SJCRH30 (cell line): ENCODE results near the gene MS4A8. TPM values are rescaled to one million over a fixed set of nuclear protein-coding genes. Genes with fewer than 3 reads are reported as not detected.

ENCODE experiments used
- DNase-seq, 2 experiments: peaks; one replicate each; pipeline ENCODE4 v3.0.0-alpha.2; 2015 to 2020
- H3K27ac ChIP-seq: fragments of 250-450 bp; sonication (Bioruptor Pico); 2 replicates; pipeline ENCODE4 v1.5.1; 2020; ENCODE audit warnings: mild to moderate bottlenecking, moderate library complexity
- H3K27me3 ChIP-seq: fragments of 250-450 bp; sonication (Bioruptor Pico); 2 replicates; pipeline ENCODE4 v1.5.1; 2020; ENCODE audit warnings: mild to moderate bottlenecking, moderate library complexity
- H3K36me3 ChIP-seq: fragments of 250-450 bp; sonication (Bioruptor Pico); 2 replicates; pipeline ENCODE4 v1.5.1; 2020; ENCODE audit warnings: mild to moderate bottlenecking, moderate library complexity
- H3K4me1 ChIP-seq: fragments of 250-450 bp; sonication (Bioruptor Pico); 2 replicates; pipeline ENCODE4 v1.5.1; 2020; ENCODE audit warnings: mild to moderate bottlenecking, moderate library complexity
- H3K4me3 ChIP-seq: fragments of 250-450 bp; sonication (Bioruptor Pico); 2 replicates; pipeline ENCODE4 v1.5.1; 2020; ENCODE audit warnings: mild to moderate bottlenecking, moderate library complexity
- H3K9me3 ChIP-seq: fragments of 250-450 bp; sonication (Bioruptor Pico); replicated peaks from 2 replicates; pipeline ENCODE4 v1.5.1; 2020; ENCODE audit warnings: mild to moderate bottlenecking, moderate library complexity
- total RNA-seq: library from RNA; depleted of rRNA; stranded (reverse); fragments of >200 nt; shearing (Covaris generic); gene quantifications from 2 replicates; pipeline ENCODE4 v1.2.3, GENCODE V29; 2014; rRNA removed

The MS4A8 gene
- total RNA-seq, 1 experiment from 2014 or later = not detected

DNA sequence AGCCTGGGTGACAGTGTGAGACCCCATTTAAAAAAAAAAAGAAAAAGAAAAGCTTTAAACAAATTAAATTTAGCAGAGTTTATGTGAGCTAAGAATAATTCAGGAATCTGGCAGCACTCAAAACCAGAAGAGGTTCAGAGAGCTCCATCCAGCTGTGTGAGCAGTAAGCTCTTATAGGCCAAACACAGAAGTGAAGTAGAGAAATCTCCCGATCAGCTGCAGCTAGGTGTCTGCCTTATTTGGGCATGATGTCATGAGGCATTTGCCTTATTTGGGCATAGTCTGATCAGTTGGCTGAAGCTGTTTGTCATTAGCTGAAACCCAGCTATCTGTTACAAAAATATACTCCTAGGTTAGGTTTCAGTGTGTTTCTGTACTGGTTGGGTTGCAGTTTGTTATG, 65.5 kb downstream of the MS4A8 start:
- H3K27me3 ChIP-seq = 0 out of 2 replicates have a peak, but pooled peaks cover 2% of the 10 kb centered on the region
- H3K27ac ChIP-seq = no peak overlapping the region
- H3K36me3 ChIP-seq = no peaks in the 10 kb centered on the region
- no peaks in the 10 kb centered on the region for H3K4me1 ChIP-seq
- DNase-seq = no peak
- H3K9me3 ChIP-seq = no peaks in the 10 kb centered on the region
- H3K4me3 ChIP-seq = no peak overlapping the region

DNA sequence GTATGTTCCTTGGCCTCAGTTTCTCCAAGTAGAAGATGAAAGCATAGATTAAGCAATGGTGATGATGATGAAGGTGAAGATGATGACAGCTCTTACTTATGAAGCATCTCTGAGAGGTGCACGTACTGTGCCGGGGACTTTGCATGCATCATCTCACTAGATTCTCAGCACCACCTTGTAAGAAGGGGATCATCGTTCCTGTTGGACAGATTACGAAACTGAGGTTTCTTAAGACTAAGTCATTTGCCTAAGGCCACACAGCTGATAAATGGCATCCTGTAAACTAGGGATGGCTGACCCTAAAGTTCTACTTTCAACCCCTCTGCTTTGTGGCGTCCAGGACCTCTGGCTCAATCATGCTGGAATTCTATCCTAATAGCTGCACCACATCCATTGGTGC, 65.9 kb downstream of the MS4A8 start:
- Histone ChIP-seq H3K9me3 (no peaks in the 10 kb centered on the region), H3K27ac (no peak overlapping the region)
- DNase-seq = no peak

More for the DNA sequence above, 65.9 kb downstream of the MS4A8 start:
- Histone ChIP-seq H3K4me1 (no peaks in the 10 kb centered on the region), H3K27me3 (0 out of 2 replicates have a peak, but pooled peaks cover 2% of the 10 kb centered on the region), H3K36me3 (no peaks in the 10 kb centered on the region), H3K4me3 (no peak overlapping the region)

Other genes with a start within 250 kb of the MS4A8 start
- not detected in 2 replicates for gene MS4A1, start 243.8 kb upstream of the MS4A8 start, total RNA-seq
- gene MS4A12, start 206.8 kb upstream of the MS4A8 start, total RNA-seq = not detected in 2 replicates
- gene MS4A13, start 184.2 kb upstream of the MS4A8 start, total RNA-seq = not detected in 2 replicates
- not detected in 2 replicates for gene MS4A18, start 25.1 kb downstream of the MS4A8 start, total RNA-seq
- not detected in 2 replicates for gene MS4A15, start 57.3 kb downstream of the MS4A8 start, total RNA-seq
- gene MS4A10, start 85.7 kb downstream of the MS4A8 start, total RNA-seq = not detected in 2 replicates
- 21.9 and 24.9 TPM in 2 replicates for gene CCDC86, start 142.5 kb downstream of the MS4A8 start, total RNA-seq
- gene PTGDR2, start 156.3 kb downstream of the MS4A8 start, total RNA-seq = not detected in 2 replicates
- not detected in 2 replicates for gene ZP1, start 167.9 kb downstream of the MS4A8 start, total RNA-seq
- gene PRPF19, start 207.0 kb downstream of the MS4A8 start, total RNA-seq = 84.7 and 92.9 TPM in 2 replicates
- 85.4 and 96.9 TPM in 2 replicates for gene TMEM109, start 214.5 kb downstream of the MS4A8 start, total RNA-seq
- 46.3 and 57.7 TPM in 2 replicates for gene TMEM132A, start 224.8 kb downstream of the MS4A8 start, total RNA-seq